GM12878 (cell line): ENCODE data around the gene ANO1.

Experiments used
- EP300 ChIP-seq, 2 experiments: fragments of 150-350 bp in 1 of 2; IDR thresholded peaks; 2 replicates each; pipeline ENCODE4 v1.6.1; 2011 to 2012; ENCODE audit warnings: low read depth in 2 of 2, low read length in 2 of 2, borderline replicate concordance in 1 of 2, improper control_type of control experiment in 1 of 2, inconsistent platforms in 1 of 2; ENCODE audit not compliant: control insufficient read depth in 1 of 2
- NFYB ChIP-seq: IDR thresholded peaks from 2 replicates; pipeline ENCODE4 v1.6.1; 2011; ENCODE audit warnings: low read depth, mild to moderate bottlenecking, low read length, improper control_type of control experiment, moderate library complexity; ENCODE audit not compliant: insufficient read depth
- TF ChIP-seq, protein P1 (sequence below), 3 experiments: IDR thresholded peaks in 2 of 3; conservative IDR thresholded peaks in 1 of 3; 2 replicates each; pipeline ENCODE4 v1.5.1; 2011; ENCODE audit warnings: low read depth in 3 of 3, low read length in 3 of 3, mild to moderate bottlenecking in 3 of 3, control low read depth in 2 of 3, moderate library complexity in 2 of 3, inconsistent platforms in 1 of 3, mixed read lengths in 1 of 3; ENCODE audit not compliant: control insufficient read depth in 2 of 3, insufficient read depth in 1 of 3; ENCODE audit errors: extremely low read depth in 1 of 3

DNA sequence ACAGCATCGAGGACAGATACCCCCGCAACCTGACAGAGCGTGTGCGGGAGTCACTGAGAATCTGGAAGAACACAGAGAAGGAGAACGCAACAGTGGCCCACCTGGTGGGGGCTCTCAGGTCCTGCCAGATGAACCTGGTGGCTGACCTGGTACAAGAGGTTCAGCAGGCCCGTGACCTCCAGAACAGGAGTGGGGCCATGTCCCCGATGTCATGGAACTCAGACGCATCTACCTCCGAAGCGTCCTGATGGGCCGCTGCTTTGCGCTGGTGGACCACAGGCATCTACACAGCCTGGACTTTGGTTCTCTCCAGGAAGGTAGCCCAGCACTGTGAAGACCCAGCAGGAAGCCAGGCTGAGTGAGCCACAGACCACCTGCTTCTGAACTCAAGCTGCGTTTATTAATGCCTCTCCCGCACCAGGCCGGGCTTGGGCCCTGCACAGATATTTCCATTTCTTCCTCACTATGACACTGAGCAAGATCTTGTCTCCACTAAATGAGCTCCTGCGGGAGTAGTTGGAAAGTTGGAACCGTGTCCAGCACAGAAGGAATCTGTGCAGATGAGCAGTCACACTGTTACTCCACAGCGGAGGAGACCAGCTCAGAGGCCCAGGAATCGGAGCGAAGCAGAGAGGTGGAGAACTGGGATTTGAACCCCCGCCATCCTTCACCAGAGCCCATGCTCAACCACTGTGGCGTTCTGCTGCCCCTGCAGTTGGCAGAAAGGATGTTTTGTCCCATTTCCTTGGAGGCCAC lies 128.3 kb downstream of the ANO1 start:
- TF ChIP-seq, protein P1, sequence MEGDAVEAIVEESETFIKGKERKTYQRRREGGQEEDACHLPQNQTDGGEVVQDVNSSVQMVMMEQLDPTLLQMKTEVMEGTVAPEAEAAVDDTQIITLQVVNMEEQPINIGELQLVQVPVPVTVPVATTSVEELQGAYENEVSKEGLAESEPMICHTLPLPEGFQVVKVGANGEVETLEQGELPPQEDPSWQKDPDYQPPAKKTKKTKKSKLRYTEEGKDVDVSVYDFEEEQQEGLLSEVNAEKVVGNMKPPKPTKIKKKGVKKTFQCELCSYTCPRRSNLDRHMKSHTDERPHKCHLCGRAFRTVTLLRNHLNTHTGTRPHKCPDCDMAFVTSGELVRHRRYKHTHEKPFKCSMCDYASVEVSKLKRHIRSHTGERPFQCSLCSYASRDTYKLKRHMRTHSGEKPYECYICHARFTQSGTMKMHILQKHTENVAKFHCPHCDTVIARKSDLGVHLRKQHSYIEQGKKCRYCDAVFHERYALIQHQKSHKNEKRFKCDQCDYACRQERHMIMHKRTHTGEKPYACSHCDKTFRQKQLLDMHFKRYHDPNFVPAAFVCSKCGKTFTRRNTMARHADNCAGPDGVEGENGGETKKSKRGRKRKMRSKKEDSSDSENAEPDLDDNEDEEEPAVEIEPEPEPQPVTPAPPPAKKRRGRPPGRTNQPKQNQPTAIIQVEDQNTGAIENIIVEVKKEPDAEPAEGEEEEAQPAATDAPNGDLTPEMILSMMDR (IDR thresholded peaks at IDR 0.05 in 2 of 3, conservative IDR thresholded peaks at IDR 0.05 in 1 of 3; ENCODE audit: control insufficient read depth in 2 of 3, extremely low read depth in 1 of 3, insufficient read depth in 1 of 3, low read depth in 3 of 3, low read length in 3 of 3) = no peak
- TF ChIP-seq NFYB = no peak
- no peak for TF ChIP-seq EP300 (IDR thresholded peaks at IDR 0.05; ENCODE audit: borderline replicate concordance in 1 of 2, control insufficient read depth in 1 of 2, low read depth in 2 of 2, low read length in 2 of 2)
